ENCODE measurements around the gene CKMT1B. TPM values are rescaled to one million over a fixed set of nuclear protein-coding genes. Genes with fewer than 3 reads are reported as not detected.
"Not testable (repeated sequence)": the region's sequence is repeated elsewhere in the genome, so short reads cannot be mapped to it uniquely, and the experiment has no call there.

Gene CKMT1B
- total RNA-seq, 4 donors from 2014 or later, result 0.29 to 0.90 TPM; not detected in 2

- intact Hi-C loops (cut with DNase I; ENCODE audit: low total_unique reads), result no loop called here
- H3K9me3 ChIP-seq, result no peaks in the 10 kb centered on the region
- H3K4me3 ChIP-seq, result no peak overlapping the region
- TF ChIP-seq, protein P1, sequence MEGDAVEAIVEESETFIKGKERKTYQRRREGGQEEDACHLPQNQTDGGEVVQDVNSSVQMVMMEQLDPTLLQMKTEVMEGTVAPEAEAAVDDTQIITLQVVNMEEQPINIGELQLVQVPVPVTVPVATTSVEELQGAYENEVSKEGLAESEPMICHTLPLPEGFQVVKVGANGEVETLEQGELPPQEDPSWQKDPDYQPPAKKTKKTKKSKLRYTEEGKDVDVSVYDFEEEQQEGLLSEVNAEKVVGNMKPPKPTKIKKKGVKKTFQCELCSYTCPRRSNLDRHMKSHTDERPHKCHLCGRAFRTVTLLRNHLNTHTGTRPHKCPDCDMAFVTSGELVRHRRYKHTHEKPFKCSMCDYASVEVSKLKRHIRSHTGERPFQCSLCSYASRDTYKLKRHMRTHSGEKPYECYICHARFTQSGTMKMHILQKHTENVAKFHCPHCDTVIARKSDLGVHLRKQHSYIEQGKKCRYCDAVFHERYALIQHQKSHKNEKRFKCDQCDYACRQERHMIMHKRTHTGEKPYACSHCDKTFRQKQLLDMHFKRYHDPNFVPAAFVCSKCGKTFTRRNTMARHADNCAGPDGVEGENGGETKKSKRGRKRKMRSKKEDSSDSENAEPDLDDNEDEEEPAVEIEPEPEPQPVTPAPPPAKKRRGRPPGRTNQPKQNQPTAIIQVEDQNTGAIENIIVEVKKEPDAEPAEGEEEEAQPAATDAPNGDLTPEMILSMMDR (IDR thresholded peaks at IDR 0.05), result no peak
- no peak for TF ChIP-seq POLR2A (IDR thresholded peaks at IDR 0.05)
- no peaks in the 10 kb centered on the region for H3K36me3 ChIP-seq
- no peak for DNase-seq
- no peaks in the 10 kb centered on the region for H3K4me1 ChIP-seq
- no peak overlapping the region for H3K27ac ChIP-seq
- H3K27me3 ChIP-seq, result no peaks in the 10 kb centered on the region
Observed at GRCh38 chr15:43552256-43552655, 41.6 kb upstream of the CKMT1B start.

DNA sequence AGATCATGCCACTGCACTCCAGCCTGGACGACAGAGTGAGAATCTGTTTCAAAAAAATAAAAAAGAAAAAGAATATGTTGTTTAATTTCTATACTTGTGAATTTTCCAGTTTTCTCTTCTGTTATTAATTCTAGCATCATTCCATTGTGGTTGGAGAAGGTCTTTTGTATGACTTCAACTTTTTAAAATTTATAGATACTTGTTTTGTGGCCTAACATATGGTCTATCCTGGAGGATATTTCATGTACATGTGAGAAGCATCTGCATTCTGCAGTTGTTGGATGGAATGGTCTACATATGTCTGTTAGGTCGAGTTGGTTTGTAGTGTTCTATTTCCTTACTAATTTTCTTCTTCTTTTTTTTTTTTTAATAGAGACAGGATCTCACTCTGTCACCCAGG is 40.8 kb upstream of the CKMT1B start:
- no peak for TF ChIP-seq POLR2A (IDR thresholded peaks at IDR 0.05)
- TF ChIP-seq, protein P1 (IDR thresholded peaks at IDR 0.05), result no peak
- DNase-seq, result no peak
- Histone ChIP-seq H3K4me1 (no peaks in the 10 kb centered on the region), H3K36me3 (no peaks in the 10 kb centered on the region), H3K27me3 (no peaks in the 10 kb centered on the region), H3K9me3 (no peaks in the 10 kb centered on the region), H3K4me3 (no peak overlapping the region), H3K27ac (no peak overlapping the region)
- intact Hi-C loops (cut with DNase I; ENCODE audit: low total_unique reads), result no loop called here

DNA sequence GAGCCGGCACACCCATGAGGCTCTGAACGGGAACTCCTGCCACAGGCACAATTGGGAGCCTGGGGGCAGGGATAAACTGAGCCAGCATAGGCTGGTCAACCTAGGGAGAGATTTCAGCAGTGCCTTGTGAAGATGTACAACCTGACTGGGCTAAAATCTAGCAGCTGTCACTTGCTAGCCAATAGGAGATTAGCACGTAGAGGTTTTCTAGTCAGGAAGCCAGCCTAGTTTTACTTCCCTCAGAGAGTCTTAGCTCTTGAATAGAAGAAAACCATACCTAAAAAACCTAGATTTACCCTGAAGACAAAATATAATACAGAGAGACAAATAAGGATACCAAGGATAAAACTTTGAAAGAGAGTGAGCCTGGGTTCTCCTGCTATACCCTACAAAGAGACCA is 31.1 kb upstream of the CKMT1B start:
- H3K27ac ChIP-seq, result not testable (repeated sequence)

GRCh38 chr15:43563793-43564192 is 30.0 kb upstream of the CKMT1B start:
- H3K27me3 ChIP-seq; H3K36me3 ChIP-seq; H3K27ac ChIP-seq; H3K4me1 ChIP-seq; H3K4me3 ChIP-seq; H3K9me3 ChIP-seq; intact Hi-C loops (cut with DNase I; ENCODE audit: low total_unique reads); DNase-seq: not testable (repeated sequence)

More for the DNA sequence above, 31.1 kb upstream of the CKMT1B start:
- H3K4me3 ChIP-seq; DNase-seq; H3K4me1 ChIP-seq; intact Hi-C loops (cut with DNase I; ENCODE audit: low total_unique reads); H3K36me3 ChIP-seq; H3K9me3 ChIP-seq; H3K27me3 ChIP-seq: not testable (repeated sequence)

DNA sequence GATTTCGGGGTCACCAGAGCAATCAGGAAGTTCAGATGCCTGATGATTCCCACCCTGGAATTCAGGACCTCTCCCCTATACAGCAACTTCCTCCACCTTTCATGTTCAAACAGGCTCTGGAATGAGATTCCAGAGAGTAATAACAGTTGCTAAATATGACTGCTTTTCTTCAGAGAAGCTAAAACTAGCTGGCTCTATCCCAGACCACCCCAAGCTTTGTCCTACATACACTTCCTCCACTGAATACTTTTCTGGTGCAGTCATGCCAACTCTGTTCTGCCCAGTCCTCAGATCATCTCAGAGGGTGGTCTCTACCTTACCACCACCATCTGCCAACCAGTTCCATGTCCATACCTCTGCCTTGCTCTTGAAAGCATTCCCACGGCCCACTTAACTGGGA is 27.2 kb upstream of the CKMT1B start:
- H3K4me3 ChIP-seq; H3K9me3 ChIP-seq; DNase-seq; H3K27me3 ChIP-seq; H3K27ac ChIP-seq; H3K36me3 ChIP-seq; intact Hi-C loops (cut with DNase I; ENCODE audit: low total_unique reads); H3K4me1 ChIP-seq: not testable (repeated sequence)

DNA sequence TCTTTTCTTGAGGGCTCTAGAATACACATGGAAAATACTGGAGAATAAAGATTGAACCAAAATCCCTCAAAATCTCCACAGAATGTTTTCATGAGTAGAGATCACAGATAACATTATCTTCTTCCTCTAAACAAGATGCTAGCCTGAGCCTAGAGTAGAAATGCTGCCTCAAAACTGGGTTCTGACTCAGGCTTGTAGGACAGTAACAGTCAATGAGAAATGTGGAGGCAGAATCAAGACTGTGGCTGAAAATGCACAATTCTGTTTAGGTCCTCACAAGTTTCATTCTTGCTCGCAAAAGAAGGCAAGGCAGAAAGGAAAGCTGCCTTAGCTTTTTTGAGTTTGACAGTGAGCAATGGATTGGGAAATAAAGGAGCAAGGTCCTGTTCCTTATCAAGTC is 19.2 kb upstream of the CKMT1B start:
- intact Hi-C loops (cut with DNase I; ENCODE audit: low total_unique reads); H3K4me3 ChIP-seq; H3K36me3 ChIP-seq; H3K4me1 ChIP-seq; DNase-seq; H3K27me3 ChIP-seq; H3K27ac ChIP-seq; H3K9me3 ChIP-seq: not testable (repeated sequence)

DNA sequence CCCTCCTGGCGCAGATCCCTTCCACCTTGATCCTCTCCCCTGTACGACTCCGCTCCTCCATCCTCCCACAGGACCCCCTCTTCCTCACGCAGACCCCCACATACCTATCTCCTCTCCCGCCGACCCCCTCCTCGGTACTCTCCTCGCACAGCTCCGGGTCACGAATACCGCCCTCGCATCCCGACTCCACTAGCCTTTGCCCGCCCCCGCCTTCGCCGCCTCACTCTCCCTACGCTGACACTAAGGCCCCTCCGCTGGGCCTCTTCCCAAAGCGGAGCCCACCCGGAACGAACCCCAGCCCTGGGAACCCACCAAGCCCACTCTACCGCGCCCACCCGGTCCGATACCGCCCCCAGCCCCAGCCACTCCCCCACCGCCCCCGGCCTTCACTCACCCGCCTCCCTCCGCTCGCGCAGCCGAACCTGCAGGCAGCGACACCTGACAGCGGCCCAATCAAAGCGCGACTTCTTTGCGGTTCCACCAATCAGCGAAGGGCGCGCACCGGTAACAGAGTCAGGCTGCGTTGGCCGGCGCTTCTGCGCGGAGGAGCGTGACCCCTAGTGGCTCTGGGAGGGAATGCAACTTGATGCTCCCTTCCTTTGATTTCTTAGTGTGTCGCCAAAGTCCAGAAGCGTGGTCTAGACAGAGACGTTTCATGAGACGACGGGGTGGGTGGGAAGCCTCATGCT is 3.9 kb upstream of the CKMT1B start, which contains the start of gene PPIP5K1:
Gene PPIP5K1 (minus strand): TSS at position 431 of the 689 bp plus-strand sequence. CDS start 5,704 bp downstream, outside the sequence.
- intact Hi-C loops (cut with DNase I; ENCODE audit: low total_unique reads), result not testable (repeated sequence)

GRCh38 chr15:43592841-43593240 is 986 bp upstream of the CKMT1B start:
- H3K36me3 ChIP-seq; H3K4me1 ChIP-seq; H3K9me3 ChIP-seq; intact Hi-C loops (cut with DNase I; ENCODE audit: low total_unique reads); H3K4me3 ChIP-seq; H3K27me3 ChIP-seq; H3K27ac ChIP-seq; DNase-seq: not testable (repeated sequence)

More for the DNA sequence above, 3.9 kb upstream of the CKMT1B start, which contains the start of gene PPIP5K1:
- not testable (repeated sequence) for H3K27ac ChIP-seq, H3K4me3 ChIP-seq, H3K9me3 ChIP-seq, H3K36me3 ChIP-seq, H3K4me1 ChIP-seq, H3K27me3 ChIP-seq, DNase-seq

DNA sequence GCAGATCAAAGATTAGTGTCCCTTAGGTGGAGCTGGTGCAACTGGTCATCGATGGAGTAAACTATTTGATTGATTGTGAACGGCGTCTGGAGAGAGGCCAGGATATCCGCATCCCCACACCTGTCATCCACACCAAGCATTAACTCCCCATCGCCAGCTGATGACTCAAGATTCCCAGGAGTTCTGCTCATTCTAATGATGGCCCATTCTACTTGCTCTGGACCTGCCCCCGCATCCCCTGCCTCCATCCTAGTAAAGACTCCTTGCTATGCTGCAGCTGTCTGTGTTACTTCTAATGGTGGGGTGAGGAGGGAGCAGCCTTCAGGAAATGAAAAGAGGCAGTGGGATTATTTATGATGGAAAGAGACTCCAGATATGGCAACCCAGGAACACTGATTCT is 5.3 kb downstream of the CKMT1B start:
- intact Hi-C loops (cut with DNase I; ENCODE audit: low total_unique reads), result not testable (repeated sequence)

GRCh38 chr15:43600200-43600599 is 6.4 kb downstream of the CKMT1B start:
- DNase-seq; H3K27ac ChIP-seq; H3K27me3 ChIP-seq; H3K4me1 ChIP-seq; H3K36me3 ChIP-seq; H3K9me3 ChIP-seq; H3K4me3 ChIP-seq; intact Hi-C loops (cut with DNase I; ENCODE audit: low total_unique reads): not testable (repeated sequence)

More for the DNA sequence above, 5.3 kb downstream of the CKMT1B start:
- not testable (repeated sequence) for H3K9me3 ChIP-seq, DNase-seq, H3K4me3 ChIP-seq, H3K27me3 ChIP-seq, H3K36me3 ChIP-seq, H3K4me1 ChIP-seq, H3K27ac ChIP-seq

DNA sequence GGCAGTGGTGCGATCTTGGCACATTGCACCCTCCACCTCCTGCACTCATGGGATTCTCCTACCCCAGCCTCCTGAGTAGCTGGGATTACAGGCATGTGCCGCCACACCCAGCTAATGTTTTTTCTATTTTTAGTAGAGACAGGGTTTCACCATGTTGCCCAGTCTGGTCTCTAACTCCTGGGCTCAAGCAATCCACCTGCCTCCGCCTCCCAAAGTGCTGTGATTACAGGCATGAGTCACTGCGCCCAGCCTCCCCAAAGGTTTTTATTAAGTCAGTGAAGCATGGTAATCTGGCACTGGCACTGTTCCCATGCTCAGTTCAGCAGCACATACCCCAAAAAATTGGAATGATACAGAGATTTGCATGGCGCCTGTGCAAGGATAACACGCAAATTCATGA is 8.4 kb downstream of the CKMT1B start:
- H3K4me1 ChIP-seq; H3K4me3 ChIP-seq; H3K9me3 ChIP-seq; DNase-seq; intact Hi-C loops (cut with DNase I; ENCODE audit: low total_unique reads); H3K27ac ChIP-seq; H3K27me3 ChIP-seq; H3K36me3 ChIP-seq: not testable (repeated sequence)

- H3K9me3 ChIP-seq; H3K36me3 ChIP-seq; H3K27me3 ChIP-seq; H3K4me3 ChIP-seq; H3K27ac ChIP-seq; H3K4me1 ChIP-seq; intact Hi-C loops (cut with DNase I; ENCODE audit: low total_unique reads); DNase-seq: not testable (repeated sequence)
Observed at GRCh38 chr15:43617750-43618149, 23.9 kb downstream of the CKMT1B start.

Measured in uterus (tissue), 4 donors.